OCI-LY7 (cell line): ENCODE results near the gene GNA12. TPM values are rescaled to one million over a fixed set of nuclear protein-coding genes. Genes with fewer than 3 reads are reported as not detected.

ENCODE experiments used
- BruUV-seq: library from RNA; stranded (reverse); fragments of 400-500 nt; replicated peaks from 2 replicates; lab custom pipeline; 2021; lab: Mats Ljungman, UMichigan
- CTCF ChIA-PET: fragments of 300-600 bp; sonication (Branson Sonifier 250); formaldehyde crosslinking; loops from one replicate; lab custom pipeline; 2022; ENCODE audit warnings: antibody characterized with exemption; ENCODE audit not compliant: unreplicated experiment; lab: Charles Lee
- POLR2A ChIA-PET: fragments of 300-600 bp; sonication (Branson Sonifier 250); formaldehyde crosslinking; loops from one replicate; lab custom pipeline; 2022; ENCODE audit warnings: antibody characterized with exemption; lab: Charles Lee
- DNase-seq: peaks from one replicate; pipeline ENCODE4 v3.0.0-alpha.2; 2015; ENCODE audit warnings: low spot score
- H2AFZ ChIP-seq: fragments of 200-600 bp; sonication (generic), shearing (Covaris generic); 2 replicates; pipeline ENCODE4 v1.6.1; 2014; ENCODE audit warnings: mild to moderate bottlenecking, antibody characterized with exemption, low read length, moderate library complexity
- H3K27ac ChIP-seq: fragments of 200-600 bp; sonication (generic); 2 replicates; pipeline ENCODE4 v1.5.1; 2014; ENCODE audit warnings: mixed run types, low read depth, mild to moderate bottlenecking, moderate library complexity, low read length, inconsistent platforms; ENCODE audit not compliant: poor library complexity, severe bottlenecking
- H3K36me3 ChIP-seq: fragments of 200-600 bp; sonication (generic); 2 replicates; pipeline ENCODE4 v1.6.1; 2014; ENCODE audit warnings: mild to moderate bottlenecking, antibody characterized with exemption, low read length, moderate library complexity, mixed read lengths; ENCODE audit not compliant: insufficient read depth
- H3K4me1 ChIP-seq: fragments of 200-600 bp; sonication (generic); 2 replicates; pipeline ENCODE4 v1.5.1; 2014; ENCODE audit warnings: mild to moderate bottlenecking, low read length; ENCODE audit not compliant: insufficient read depth, poor library complexity, severe bottlenecking
- H3K4me2 ChIP-seq: fragments of 200-600 bp; sonication (generic); 2 replicates; pipeline ENCODE4 v1.6.1; 2014; ENCODE audit warnings: mild to moderate bottlenecking, low read length
- H3K4me3 ChIP-seq: fragments of 200-600 bp; sonication (generic); 2 replicates; pipeline ENCODE4 v1.5.1; 2014; ENCODE audit warnings: mild to moderate bottlenecking, low read depth, low read length; ENCODE audit not compliant: poor library complexity, severe bottlenecking
- H3K79me2 ChIP-seq: fragments of 200-600 bp; sonication (generic); 2 replicates; pipeline ENCODE4 v1.6.1; 2016; ENCODE audit warnings: low read depth, mild to moderate bottlenecking, low read length, moderate library complexity, mixed read lengths; ENCODE audit not compliant: insufficient read depth
- H3K9me2 ChIP-seq: fragments of 200-600 bp; sonication (generic); 2 replicates; pipeline ENCODE4 v1.6.1; 2016; ENCODE audit warnings: mild to moderate bottlenecking, low read length, mixed read lengths; ENCODE audit not compliant: insufficient read depth
- H3K9me3 ChIP-seq: fragments of 200-600 bp; sonication (generic); 2 replicates; pipeline ENCODE4 v1.6.1; 2014; ENCODE audit warnings: mild to moderate bottlenecking, mixed run types, low read length, mixed read lengths
- H4K20me1 ChIP-seq: fragments of 200-600 bp; sonication (generic); 2 replicates; pipeline ENCODE4 v1.6.1; 2014; ENCODE audit warnings: mild to moderate bottlenecking, antibody characterized with exemption, low read length, moderate library complexity, mixed read lengths; ENCODE audit not compliant: insufficient read depth
- EZH2phosphoT487 ChIP-seq: fragments of 200-600 bp; sonication (generic); IDR thresholded peaks from 2 replicates; pipeline ENCODE4 v1.6.1; 2018; ENCODE audit warnings: low read depth, borderline replicate concordance, mild to moderate bottlenecking, mixed run types, antibody characterized with exemption, low read length, moderate library complexity, mixed read lengths
- intact Hi-C: fragments of 100-400 bp; cut with micrococcal nuclease; formaldehyde crosslinking; loops from one replicate; pipeline ENCODE4 v1.10.0; 2022; ENCODE audit not compliant: unreplicated experiment
- total RNA-seq, 2 experiments: library from RNA; depleted of rRNA in 1 of 2; stranded (reverse); fragments of >200 nt in 1 of 2; shearing (Covaris generic) in 1 of 2; gene quantifications; 2 replicates each; pipeline ENCODE4 v1.2.3, GENCODE V29; 2014 to 2022
- TF ChIP-seq, protein P1 (sequence below): fragments of 200-600 bp; sonication (generic); conservative IDR thresholded peaks from 2 replicates; pipeline ENCODE4 v1.5.1; 2014; ENCODE audit warnings: mild to moderate bottlenecking, antibody characterized with exemption, low read length, moderate library complexity, mixed read lengths

Gene GNA12
- total RNA-seq, 2 experiments from 2014 or later = 10.3 to 35.9 TPM

- 0 out of 2 replicates have a peak, but pooled peaks cover 4% of the 10 kb centered on the region for H3K36me3 ChIP-seq
- H3K27ac ChIP-seq = no peak overlapping the region
- TF ChIP-seq, protein P1, sequence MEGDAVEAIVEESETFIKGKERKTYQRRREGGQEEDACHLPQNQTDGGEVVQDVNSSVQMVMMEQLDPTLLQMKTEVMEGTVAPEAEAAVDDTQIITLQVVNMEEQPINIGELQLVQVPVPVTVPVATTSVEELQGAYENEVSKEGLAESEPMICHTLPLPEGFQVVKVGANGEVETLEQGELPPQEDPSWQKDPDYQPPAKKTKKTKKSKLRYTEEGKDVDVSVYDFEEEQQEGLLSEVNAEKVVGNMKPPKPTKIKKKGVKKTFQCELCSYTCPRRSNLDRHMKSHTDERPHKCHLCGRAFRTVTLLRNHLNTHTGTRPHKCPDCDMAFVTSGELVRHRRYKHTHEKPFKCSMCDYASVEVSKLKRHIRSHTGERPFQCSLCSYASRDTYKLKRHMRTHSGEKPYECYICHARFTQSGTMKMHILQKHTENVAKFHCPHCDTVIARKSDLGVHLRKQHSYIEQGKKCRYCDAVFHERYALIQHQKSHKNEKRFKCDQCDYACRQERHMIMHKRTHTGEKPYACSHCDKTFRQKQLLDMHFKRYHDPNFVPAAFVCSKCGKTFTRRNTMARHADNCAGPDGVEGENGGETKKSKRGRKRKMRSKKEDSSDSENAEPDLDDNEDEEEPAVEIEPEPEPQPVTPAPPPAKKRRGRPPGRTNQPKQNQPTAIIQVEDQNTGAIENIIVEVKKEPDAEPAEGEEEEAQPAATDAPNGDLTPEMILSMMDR = no peak
- no peak for TF ChIP-seq EZH2phosphoT487
- H2AFZ ChIP-seq = no peak overlapping the region
- no TSS peak for BruUV-seq
- H4K20me1 ChIP-seq = no peaks in the 10 kb centered on the region
- no peaks in the 10 kb centered on the region for H3K9me3 ChIP-seq
- POLR2A ChIA-PET = no interaction called here
- no peaks in the 10 kb centered on the region for H3K4me1 ChIP-seq
- H3K9me2 ChIP-seq = no peaks in the 10 kb centered on the region
- H3K79me2 ChIP-seq = no peaks in the 10 kb centered on the region
- intact Hi-C loops = no loop called here
- no peak overlapping the region for H3K4me2 ChIP-seq
- no peak for DNase-seq
- no peak overlapping the region for H3K4me3 ChIP-seq
- CTCF ChIA-PET = interaction anchor here (0.6 kb wide), 1 partner anchor 28 kb away, joined by 3 read pairs; no protein-coding TSS in a partner anchor
These were observed 117.6 kb downstream of the GNA12 start for GRCh38 chr7:2726316-2727018.

- no peak overlapping the region for H3K27ac ChIP-seq
- ChIA-PET CTCF (no interaction called here), POLR2A (interaction anchor here (0.5 kb wide), 1 partner anchor 95 kb away, joined by 3 read pairs; no protein-coding TSS in a partner anchor)
- H3K9me3 ChIP-seq = no peaks in the 10 kb centered on the region
- TF ChIP-seq EZH2phosphoT487 = no peak
- TF ChIP-seq, protein P1 = no peak
- no peaks in the 10 kb centered on the region for H3K9me2 ChIP-seq
- no peaks in the 10 kb centered on the region for H4K20me1 ChIP-seq
- BruUV-seq = no TSS peak
- H3K79me2 ChIP-seq = no peaks in the 10 kb centered on the region
- no peak overlapping the region for H3K4me2 ChIP-seq
- H3K4me1 ChIP-seq = no peaks in the 10 kb centered on the region
- no peaks in the 10 kb centered on the region for H3K36me3 ChIP-seq
- no peak for DNase-seq
- no peak overlapping the region for H3K4me3 ChIP-seq
- H2AFZ ChIP-seq = no peak overlapping the region
- intact Hi-C loops = no loop called here
These were observed 118.7 kb downstream of the GNA12 start for GRCh38 chr7:2725178-2726105.
